Midbrain (tissue), 1 donor: ENCODE data around the gene FXR2.
A peak's percentile ranks its signal among the peaks of the same experiment; 100 is the strongest.

Source experiments
- DNase-seq: peaks from one replicate; lab custom pipeline; 2025; lab: John Stamatoyannopoulos, UW

FXR2 gene

DNA sequence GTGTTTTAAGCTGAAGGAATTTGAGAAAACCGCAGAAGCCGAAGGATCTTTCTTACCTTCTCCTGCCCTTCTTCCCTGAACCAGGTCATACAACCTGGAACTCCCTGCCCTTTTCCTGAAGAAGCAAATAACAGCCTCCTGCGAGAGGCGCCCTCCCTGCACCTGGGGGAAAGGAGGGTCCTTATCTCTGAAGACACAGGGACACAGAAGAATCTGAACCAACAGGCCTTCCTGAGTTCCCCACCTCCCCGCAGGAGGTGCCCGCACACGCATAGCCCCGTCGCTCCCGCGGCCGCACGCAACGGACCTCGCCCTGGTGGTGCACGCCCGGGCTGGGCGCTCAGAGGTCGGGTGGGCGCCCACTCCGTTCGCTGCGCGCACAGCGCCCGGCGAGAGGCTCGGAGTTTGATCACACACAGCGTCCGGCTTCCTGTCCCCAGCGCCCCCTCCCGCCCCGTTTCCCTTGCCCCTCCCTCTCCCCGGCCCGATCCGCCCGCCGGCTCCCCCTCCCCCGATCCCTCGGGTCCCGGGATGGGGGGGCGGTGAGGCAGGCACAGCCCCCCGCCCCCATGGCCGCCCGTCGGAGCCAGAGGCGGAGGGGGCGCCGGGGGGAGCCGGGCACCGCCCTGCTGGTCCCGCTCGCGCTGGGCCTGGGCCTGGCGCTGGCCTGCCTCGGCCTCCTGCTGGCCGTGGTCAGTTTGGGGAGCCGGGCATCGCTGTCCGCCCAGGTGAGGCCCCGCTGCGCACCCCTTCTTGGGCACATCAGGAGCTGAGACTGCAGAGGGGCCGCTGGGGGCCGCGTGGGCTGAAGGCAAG, 65.9 kb downstream of the FXR2 start, which contains the start of gene TNFSF12:
Gene TNFSF12 (plus strand): TSS at position 474 of the 816 bp plus-strand sequence. CDS start 96 bp downstream, at position 570.
- DNase-seq: peak; percentile 50

DNA sequence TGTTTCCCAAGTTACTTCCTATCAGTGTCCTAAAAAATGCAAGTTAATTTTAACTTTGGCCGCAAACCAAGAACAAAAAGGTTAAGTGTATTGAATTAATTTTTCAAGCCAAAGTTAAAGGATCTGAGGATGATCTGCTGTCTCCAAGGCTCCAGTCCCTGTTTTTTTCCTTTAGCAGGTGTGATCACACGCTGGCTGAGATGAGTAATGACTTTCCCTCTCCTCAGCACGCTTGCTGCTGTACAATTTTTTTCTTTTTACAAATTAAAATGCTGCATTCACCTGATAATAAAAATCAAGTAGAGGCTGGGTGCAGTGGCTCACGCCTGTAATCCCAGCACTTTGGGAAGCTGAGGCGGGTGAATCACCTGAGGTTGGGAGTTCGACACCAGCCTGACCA, 69.8 kb downstream of the FXR2 start:
- DNase-seq: no peak
